ENCODE data around the gene CDH6.

DNA sequence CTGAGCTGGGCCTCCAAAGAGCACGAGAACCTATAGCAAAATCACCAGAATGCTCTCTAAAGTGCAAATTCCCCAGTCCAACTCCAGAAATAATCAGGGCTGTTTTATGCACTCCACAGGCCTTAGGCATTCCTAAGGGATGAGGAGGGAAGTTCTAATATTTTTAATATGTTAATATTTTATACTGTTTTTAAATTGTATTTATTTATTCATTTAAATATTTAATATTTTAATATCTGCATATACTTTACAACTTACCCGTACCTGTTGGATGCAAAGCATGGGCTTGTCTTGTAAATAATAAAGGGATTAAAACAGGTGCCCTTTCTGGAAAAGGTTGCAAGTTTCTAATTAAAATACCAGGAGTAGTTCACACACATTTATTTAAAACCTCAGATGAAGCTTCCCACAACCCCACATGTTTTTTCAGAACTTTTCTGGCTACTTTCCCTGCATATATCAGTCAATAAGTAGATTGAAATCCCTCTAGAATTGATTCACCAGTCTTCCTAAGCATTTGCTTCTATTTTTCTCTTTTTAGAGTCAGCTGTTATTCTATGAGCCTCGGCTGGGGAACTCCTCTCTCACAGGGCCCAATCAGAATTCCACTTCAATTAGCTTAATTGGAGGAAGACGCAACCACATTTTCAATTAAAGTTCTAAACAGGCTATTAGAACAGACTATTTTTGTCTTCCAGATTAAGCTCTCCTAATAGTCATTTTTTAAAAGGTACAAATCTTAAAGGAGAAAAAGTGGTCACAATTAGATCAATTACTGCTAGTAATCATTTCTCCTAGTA, 140.8 kb downstream of the CDH6 start:
- TF ChIP-seq, protein P1, sequence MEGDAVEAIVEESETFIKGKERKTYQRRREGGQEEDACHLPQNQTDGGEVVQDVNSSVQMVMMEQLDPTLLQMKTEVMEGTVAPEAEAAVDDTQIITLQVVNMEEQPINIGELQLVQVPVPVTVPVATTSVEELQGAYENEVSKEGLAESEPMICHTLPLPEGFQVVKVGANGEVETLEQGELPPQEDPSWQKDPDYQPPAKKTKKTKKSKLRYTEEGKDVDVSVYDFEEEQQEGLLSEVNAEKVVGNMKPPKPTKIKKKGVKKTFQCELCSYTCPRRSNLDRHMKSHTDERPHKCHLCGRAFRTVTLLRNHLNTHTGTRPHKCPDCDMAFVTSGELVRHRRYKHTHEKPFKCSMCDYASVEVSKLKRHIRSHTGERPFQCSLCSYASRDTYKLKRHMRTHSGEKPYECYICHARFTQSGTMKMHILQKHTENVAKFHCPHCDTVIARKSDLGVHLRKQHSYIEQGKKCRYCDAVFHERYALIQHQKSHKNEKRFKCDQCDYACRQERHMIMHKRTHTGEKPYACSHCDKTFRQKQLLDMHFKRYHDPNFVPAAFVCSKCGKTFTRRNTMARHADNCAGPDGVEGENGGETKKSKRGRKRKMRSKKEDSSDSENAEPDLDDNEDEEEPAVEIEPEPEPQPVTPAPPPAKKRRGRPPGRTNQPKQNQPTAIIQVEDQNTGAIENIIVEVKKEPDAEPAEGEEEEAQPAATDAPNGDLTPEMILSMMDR (IDR thresholded peaks at IDR 0.05): no peak
- TF ChIP-seq POLR2A (IDR thresholded peaks at IDR 0.05): no peak

Data from lower leg skin (tissue), 3 donors.